ENCODE measurements around the gene XAB2. TPM values are rescaled to one million over a fixed set of nuclear protein-coding genes. Genes with fewer than 3 reads are reported as not detected.

The XAB2 gene
- total and polyA plus RNA-seq, 2 experiments from 2014 or later = 27.5 to 81.5 TPM

DNA sequence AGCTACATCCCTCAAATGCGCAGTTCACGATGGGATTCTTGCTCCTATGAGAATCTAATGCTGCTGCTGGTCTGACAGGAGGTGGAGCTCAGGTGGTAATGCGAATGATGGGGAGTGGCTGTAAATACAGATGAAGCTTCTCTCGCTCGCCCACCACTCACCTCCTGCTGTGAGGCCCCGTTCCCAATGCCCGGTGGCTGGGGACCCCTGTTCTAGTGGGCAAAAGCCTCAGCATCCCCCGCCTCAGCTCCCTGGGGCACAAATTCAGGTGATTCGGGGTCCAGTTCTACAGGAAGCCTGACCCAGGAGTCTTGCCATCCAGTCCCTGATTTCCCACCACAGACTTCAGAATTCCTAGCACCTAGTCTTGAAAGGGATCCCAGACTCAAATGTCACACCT is 43.2 kb upstream of the XAB2 start:
- no peak for DNase-seq (ENCODE audit: low read depth in 1 of 2, low spot score in 1 of 2)
- H3K27me3 ChIP-seq = peaks cover 65% of the 10 kb centered on the region
- H3K4me1 ChIP-seq (ENCODE audit: low read depth) = no peaks in the 10 kb centered on the region
- no peak overlapping the region for H3K4me3 ChIP-seq
- TF ChIP-seq, protein P1, sequence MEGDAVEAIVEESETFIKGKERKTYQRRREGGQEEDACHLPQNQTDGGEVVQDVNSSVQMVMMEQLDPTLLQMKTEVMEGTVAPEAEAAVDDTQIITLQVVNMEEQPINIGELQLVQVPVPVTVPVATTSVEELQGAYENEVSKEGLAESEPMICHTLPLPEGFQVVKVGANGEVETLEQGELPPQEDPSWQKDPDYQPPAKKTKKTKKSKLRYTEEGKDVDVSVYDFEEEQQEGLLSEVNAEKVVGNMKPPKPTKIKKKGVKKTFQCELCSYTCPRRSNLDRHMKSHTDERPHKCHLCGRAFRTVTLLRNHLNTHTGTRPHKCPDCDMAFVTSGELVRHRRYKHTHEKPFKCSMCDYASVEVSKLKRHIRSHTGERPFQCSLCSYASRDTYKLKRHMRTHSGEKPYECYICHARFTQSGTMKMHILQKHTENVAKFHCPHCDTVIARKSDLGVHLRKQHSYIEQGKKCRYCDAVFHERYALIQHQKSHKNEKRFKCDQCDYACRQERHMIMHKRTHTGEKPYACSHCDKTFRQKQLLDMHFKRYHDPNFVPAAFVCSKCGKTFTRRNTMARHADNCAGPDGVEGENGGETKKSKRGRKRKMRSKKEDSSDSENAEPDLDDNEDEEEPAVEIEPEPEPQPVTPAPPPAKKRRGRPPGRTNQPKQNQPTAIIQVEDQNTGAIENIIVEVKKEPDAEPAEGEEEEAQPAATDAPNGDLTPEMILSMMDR (IDR thresholded peaks at IDR 0.05; ENCODE audit: low read depth, low read length) = no peak
- no peaks in the 10 kb centered on the region for H3K36me3 ChIP-seq
- no peaks in the 10 kb centered on the region for H3K9me3 ChIP-seq (ENCODE audit: low read depth)
- H3K27ac ChIP-seq = no peak overlapping the region

DNA sequence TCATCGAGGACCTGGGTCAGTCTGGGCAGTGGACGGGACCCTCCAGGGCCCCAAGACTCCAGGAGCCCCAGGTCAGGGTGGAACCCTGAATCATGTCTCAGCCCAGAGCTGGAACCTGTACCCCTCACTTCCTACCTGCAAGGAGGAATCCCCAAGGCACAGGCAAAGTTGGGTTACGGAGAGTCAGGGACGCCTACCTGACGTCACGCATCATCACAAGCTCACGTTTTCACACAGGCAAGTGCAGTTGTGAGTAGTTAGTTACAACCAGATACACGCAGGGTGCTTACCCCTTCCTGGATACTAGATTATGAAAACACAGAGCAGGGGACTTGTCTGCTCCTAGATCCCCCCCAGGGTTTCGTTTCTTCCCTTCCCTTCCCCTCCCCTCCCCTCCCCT is 41.4 kb upstream of the XAB2 start:
- Histone ChIP-seq H3K27me3 (peaks cover 51% of the 10 kb centered on the region), H3K4me1 (ENCODE audit: low read depth) (no peaks in the 10 kb centered on the region), H3K36me3 (no peaks in the 10 kb centered on the region), H3K4me3 (no peak overlapping the region), H3K27ac (no peak overlapping the region), H3K9me3 (ENCODE audit: low read depth) (no peaks in the 10 kb centered on the region)
- TF ChIP-seq, protein P1 (IDR thresholded peaks at IDR 0.05; ENCODE audit: low read depth, low read length) = no peak
- no peak for DNase-seq (ENCODE audit: low read depth in 1 of 2, low spot score in 1 of 2)

DNA sequence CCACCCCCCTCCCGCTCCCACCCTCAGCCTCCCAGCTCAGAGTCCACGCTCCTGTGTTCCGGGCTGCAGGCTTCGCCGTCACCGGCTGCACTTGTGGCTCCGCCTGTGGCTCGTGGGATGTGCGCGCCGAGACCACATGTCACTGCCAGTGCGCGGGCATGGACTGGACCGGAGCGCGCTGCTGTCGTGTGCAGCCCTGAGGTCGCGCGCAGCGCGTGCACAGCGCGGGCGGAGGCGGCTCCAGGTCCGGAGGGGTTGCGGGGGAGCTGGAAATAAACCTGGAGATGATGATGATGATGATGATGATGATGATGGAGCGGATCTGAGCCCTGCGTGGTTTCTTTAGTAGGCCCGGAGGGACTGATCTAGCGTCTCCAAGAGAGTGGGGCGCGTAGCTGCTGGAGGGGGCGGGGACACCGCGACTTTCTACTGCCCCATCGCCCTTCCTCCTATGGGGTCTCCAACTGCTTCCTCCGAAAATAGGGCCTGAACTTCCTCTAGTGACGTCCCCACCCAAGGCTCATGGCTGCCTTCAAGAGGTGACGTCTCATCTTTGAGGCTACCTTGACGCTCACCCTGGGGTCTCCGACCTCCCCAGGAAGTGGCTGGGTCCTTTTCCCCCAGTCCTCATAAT is 40.9 kb upstream of the XAB2 start:
- H3K4me1 ChIP-seq (ENCODE audit: low read depth) = no peaks in the 10 kb centered on the region
- DNase-seq (ENCODE audit: low read depth in 1 of 2, low spot score in 1 of 2) = peak; percentile 3 to 42
- TF ChIP-seq, protein P1 (IDR thresholded peaks at IDR 0.05; ENCODE audit: low read depth, low read length) = no peak
- no peaks in the 10 kb centered on the region for H3K36me3 ChIP-seq
- H3K27me3 ChIP-seq = peaks cover 51% of the 10 kb centered on the region
- peak overlapping the region; percentile 29 for H3K4me3 ChIP-seq
- no peaks in the 10 kb centered on the region for H3K9me3 ChIP-seq (ENCODE audit: low read depth)
- no peak overlapping the region for H3K27ac ChIP-seq

DNA sequence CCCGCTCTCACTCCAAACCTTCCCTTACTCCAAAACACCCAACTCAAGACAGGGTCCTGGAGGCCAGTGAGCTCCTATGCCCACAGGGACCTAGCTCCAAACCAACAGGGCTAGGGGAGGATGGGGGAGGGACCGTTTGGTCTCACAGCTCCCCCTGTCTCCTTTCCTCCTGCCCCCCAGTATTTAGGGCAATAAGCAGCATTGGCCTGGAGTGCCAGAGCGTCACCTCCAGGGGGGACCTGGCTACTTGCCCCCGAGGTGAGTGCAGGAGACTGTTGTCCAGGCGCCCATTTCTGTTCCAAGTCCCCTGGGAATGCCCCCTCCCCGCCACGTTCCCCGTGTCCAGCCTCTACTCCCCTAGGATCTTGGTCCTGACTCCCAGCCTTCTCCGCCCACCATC is 40.3 kb upstream of the XAB2 start:
- TF ChIP-seq, protein P1 (IDR thresholded peaks at IDR 0.05; ENCODE audit: low read depth, low read length) = no peak
- Histone ChIP-seq H3K36me3 (no peaks in the 10 kb centered on the region), H3K9me3 (ENCODE audit: low read depth) (no peaks in the 10 kb centered on the region), H3K4me3 (peak overlapping the region; percentile 29), H3K4me1 (ENCODE audit: low read depth) (no peaks in the 10 kb centered on the region), H3K27me3 (peaks cover 51% of the 10 kb centered on the region), H3K27ac (no peak overlapping the region)
- DNase-seq (ENCODE audit: low read depth in 1 of 2, low spot score in 1 of 2) = no peak

DNA sequence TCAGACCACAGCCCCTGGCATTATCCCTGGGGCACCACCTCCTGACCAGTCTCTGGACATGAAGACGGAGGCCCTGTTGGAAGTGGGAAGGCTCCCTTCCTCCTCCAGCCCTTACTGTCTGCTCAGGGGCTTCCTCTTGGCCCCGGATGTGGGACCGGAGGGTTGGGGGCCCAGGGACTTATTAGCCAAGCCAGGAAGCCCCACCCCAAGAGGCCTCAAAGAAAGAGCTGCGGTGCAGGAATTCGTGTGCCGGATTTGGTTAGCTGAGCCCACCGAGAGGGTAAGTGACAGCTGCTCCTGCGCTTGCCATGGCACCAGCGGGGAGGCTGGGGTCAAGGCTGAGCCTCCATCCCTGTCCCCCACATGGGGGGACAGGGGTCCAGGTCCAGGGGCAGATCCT is 39.5 kb upstream of the XAB2 start, which contains the start of gene RETN:
RETN (plus strand) TSS at position 208 of the 400 bp plus-strand sequence. CDS start 278 bp downstream, outside the sequence.
- Histone ChIP-seq H3K27me3 (peaks cover 51% of the 10 kb centered on the region), H3K4me3 (peak within 1 kb of the TSS; percentile 29), H3K4me1 (ENCODE audit: low read depth) (no peaks in the 10 kb centered on the region), H3K36me3 (no peaks in the 10 kb centered on the region), H3K9me3 (ENCODE audit: low read depth) (no peaks in the 10 kb centered on the region), H3K27ac (no peak within 1 kb of the TSS)
- TF ChIP-seq, protein P1 (IDR thresholded peaks at IDR 0.05; ENCODE audit: low read depth, low read length) = no peak
- no peak for DNase-seq (ENCODE audit: low read depth in 1 of 2, low spot score in 1 of 2)

Data from cardiac muscle cell (in vitro differentiated cells and primary cell).